Measurements from ENCODE around the gene UTS2R. TPM values are rescaled to one million over a fixed set of nuclear protein-coding genes. Genes with fewer than 3 reads are reported as not detected.
A peak's percentile ranks its signal among the peaks of the same experiment; 100 is the strongest.

Gene UTS2R
- total RNA-seq, 1 donor from 2014 or later, result not detected

DNA sequence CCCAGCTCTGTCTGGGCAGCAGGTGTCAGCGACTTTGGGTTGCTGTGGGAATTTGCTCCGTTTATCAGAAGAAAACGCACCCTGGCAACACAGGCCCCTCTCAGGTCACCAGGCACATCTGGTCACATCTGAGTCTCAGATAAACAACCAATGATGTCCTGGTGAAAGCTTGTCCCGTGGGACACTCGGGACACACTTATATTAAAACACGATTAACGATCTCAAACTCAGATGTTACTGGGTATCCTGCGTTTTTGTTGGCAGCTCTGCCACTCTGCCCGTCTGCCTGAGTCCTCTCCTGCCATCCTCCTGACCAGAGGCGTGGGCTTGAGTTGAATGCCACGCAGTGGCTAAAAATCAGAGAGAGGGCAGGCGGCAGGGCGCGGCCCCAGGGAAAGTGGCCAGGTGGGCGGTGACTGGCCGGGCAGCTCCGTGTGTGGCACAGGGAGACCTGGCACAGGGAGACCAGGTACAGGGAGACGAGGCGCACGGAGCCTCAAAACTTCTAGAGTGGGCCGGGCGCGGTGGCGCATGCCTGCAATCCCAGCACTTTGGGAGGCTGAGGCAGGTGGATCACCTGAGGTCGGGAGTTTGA is 40.1 kb upstream of the UTS2R start:
- Histone ChIP-seq H3K4me3 (no peak overlapping the region), H3K4me2 (no peak overlapping the region), H3K4me1 (peaks cover 46% of the 10 kb centered on the region), H3K27me3 (peaks cover 87% of the 10 kb centered on the region), H2AFZ (replicated peaks) (no peak overlapping the region), H3K79me2 (ENCODE audit: low read depth) (no peaks in the 10 kb centered on the region), H3K36me3 (no peaks in the 10 kb centered on the region), H4K20me1 (ENCODE audit: low read depth) (peaks cover 13% of the 10 kb centered on the region), H3K27ac (no peak overlapping the region), H3K9ac (no peak overlapping the region), H3K9me3 (ENCODE audit: low read depth) (no peaks in the 10 kb centered on the region), H3F3A (ENCODE audit: low read depth) (peaks cover 21% of the 10 kb centered on the region)
- H3K27me3 Mint-ChIP-seq (ENCODE audit: insufficient read depth, low read depth), result peaks cover 31% of the 10 kb centered on the region
- no peak overlapping the region for H3K4me3 Mint-ChIP-seq
- no peaks in the 10 kb centered on the region for H3K36me3 Mint-ChIP-seq
- no peak overlapping the region for H3K27ac Mint-ChIP-seq
- H3K4me1 Mint-ChIP-seq, result peaks cover 35% of the 10 kb centered on the region
- DNase-seq (ENCODE audit: low spot score), result no peak
- TF ChIP-seq, protein P1, sequence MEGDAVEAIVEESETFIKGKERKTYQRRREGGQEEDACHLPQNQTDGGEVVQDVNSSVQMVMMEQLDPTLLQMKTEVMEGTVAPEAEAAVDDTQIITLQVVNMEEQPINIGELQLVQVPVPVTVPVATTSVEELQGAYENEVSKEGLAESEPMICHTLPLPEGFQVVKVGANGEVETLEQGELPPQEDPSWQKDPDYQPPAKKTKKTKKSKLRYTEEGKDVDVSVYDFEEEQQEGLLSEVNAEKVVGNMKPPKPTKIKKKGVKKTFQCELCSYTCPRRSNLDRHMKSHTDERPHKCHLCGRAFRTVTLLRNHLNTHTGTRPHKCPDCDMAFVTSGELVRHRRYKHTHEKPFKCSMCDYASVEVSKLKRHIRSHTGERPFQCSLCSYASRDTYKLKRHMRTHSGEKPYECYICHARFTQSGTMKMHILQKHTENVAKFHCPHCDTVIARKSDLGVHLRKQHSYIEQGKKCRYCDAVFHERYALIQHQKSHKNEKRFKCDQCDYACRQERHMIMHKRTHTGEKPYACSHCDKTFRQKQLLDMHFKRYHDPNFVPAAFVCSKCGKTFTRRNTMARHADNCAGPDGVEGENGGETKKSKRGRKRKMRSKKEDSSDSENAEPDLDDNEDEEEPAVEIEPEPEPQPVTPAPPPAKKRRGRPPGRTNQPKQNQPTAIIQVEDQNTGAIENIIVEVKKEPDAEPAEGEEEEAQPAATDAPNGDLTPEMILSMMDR (IDR thresholded peaks at IDR 0.05), result no peak
- TF ChIP-seq EZH2phosphoT487 (IDR thresholded peaks at IDR 0.05), result no peak
- TF ChIP-seq EZH2 (IDR thresholded peaks at IDR 0.05), result no peak
- H3K9me3 Mint-ChIP-seq, result no peaks in the 10 kb centered on the region

DNA sequence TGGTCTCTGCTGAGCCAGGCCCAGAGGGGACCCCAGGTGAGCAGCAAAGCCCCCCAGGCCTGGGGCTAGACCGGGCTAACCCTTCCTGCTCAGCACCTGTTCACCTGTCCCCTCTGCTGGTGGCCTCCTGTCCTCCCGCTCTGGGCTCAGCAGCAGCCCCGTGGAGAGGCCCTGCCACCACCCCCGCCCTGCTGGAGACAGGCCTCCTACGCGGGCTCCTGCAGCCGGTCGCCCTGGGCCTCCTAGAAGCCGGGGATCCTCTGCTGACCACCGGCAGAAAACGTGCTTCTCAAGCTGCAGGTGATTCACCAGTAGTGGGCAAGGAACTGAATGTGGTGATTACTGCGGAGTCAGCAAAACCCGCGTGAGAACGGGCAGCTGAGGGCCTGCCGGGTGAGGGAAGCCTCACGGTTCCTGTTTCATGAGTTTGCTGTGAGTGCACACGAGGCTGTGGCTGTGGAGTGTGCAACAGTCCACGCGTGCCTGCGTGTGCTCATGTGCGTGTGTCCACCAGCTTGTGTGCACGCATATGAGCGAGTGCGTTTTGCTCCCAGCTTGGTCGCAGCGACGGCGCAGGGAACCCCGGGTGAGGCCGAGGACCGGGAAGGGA is 38.8 kb upstream of the UTS2R start:
- Histone ChIP-seq H3K4me3 (peak overlapping the region; percentile 33), H3K27ac (no peak overlapping the region), H2AFZ (replicated peaks) (peak overlapping the region; percentile 66), H3K4me2 (peak overlapping the region; percentile 82), H3F3A (ENCODE audit: low read depth) (peaks cover 21% of the 10 kb centered on the region), H4K20me1 (ENCODE audit: low read depth) (peaks cover 13% of the 10 kb centered on the region), H3K27me3 (peaks cover 97% of the 10 kb centered on the region), H3K4me1 (peaks cover 42% of the 10 kb centered on the region), H3K9me3 (ENCODE audit: low read depth) (no peaks in the 10 kb centered on the region), H3K79me2 (ENCODE audit: low read depth) (no peaks in the 10 kb centered on the region), H3K36me3 (no peaks in the 10 kb centered on the region), H3K9ac (no peak overlapping the region)
- Mint-ChIP-seq H3K4me1 (peaks cover 33% of the 10 kb centered on the region), H3K4me3 (peak overlapping the region; percentile 78), H3K9me3 (no peaks in the 10 kb centered on the region), H3K36me3 (no peaks in the 10 kb centered on the region), H3K27me3 (ENCODE audit: insufficient read depth, low read depth) (peaks cover 33% of the 10 kb centered on the region), H3K27ac (no peak overlapping the region)
- no peak for DNase-seq (ENCODE audit: low spot score)
- TF ChIP-seq EZH2phosphoT487 (IDR thresholded peaks at IDR 0.05) (no peak), EZH2 (IDR thresholded peaks at IDR 0.05) (no peak)
- TF ChIP-seq, protein P1 (IDR thresholded peaks at IDR 0.05), result no peak

DNA sequence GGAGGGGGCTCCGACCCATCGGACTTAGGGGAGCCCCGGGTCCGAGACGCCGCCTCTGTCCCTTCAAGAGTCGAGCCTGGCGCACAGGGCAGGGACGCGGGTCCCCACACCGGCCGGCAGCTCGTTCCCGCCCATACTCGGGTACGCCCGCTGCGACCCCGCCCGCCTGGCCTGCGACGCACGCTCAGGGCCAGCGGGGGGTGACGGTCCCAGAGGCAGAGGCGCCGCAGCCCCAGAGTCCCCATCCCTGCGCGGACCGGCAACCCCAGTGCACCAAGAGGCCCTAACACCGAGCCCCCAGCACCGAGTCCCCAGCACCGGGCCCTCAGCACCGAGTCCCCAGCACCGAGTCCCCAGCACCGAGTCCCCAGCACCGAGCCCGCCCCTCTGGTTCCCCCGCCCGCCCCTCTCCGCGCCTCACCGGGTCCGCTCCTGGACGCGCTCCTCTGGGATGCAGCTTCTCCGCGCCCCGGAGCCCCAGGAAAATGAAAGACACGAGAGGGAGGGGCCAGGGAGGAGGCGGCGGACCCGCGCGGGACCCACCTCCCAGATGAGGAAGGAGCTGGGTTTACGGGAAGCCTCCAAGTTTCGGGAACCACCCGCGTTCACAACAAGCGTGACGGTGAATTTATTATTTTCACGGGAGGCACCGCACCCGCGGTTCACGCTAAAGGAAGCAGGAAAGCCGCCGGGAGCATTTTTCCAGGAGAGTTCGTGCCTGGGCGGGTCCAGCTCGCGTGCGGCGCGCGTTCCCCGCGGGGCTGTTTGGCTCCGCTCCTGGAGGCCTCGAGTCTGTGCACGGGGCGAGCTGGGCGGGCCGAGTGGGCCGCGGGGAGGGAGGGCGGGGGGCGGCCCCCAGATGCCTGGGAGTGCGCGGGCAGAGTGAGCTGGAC is 38.0 kb upstream of the UTS2R start, which contains the start of gene SECTM1:
Gene SECTM1, minus strand, starts transcription at position 488 of the 893 bp plus-strand sequence. CDS start 6,526 bp downstream, outside the sequence.
- Histone ChIP-seq H3K4me1 (peaks cover 36% of the 10 kb centered on the region), H3K79me2 (ENCODE audit: low read depth) (no peaks in the 10 kb centered on the region), H3K27ac (no peak within 1 kb of the TSS), H4K20me1 (ENCODE audit: low read depth) (peaks cover 13% of the 10 kb centered on the region), H3F3A (ENCODE audit: low read depth) (peaks cover 21% of the 10 kb centered on the region), H3K9ac (no peak within 1 kb of the TSS), H3K4me2 (peak within 1 kb of the TSS; percentile 82), H3K36me3 (no peaks in the 10 kb centered on the region), H2AFZ (replicated peaks) (peak within 1 kb of the TSS; percentile 66), H3K27me3 (peaks cover 99% of the 10 kb centered on the region), H3K4me3 (peak within 1 kb of the TSS; percentile 33), H3K9me3 (ENCODE audit: low read depth) (no peaks in the 10 kb centered on the region)
- no peak within 1 kb of the TSS for H3K27ac Mint-ChIP-seq
- H3K36me3 Mint-ChIP-seq, result no peaks in the 10 kb centered on the region
- H3K4me1 Mint-ChIP-seq, result peaks cover 33% of the 10 kb centered on the region
- H3K4me3 Mint-ChIP-seq, result peak within 1 kb of the TSS; percentile 78
- TF ChIP-seq, protein P1 (IDR thresholded peaks at IDR 0.05), result no peak
- TF ChIP-seq EZH2 (IDR thresholded peaks at IDR 0.05) (peak; percentile 75), EZH2phosphoT487 (IDR thresholded peaks at IDR 0.05) (peak; percentile 75)
- H3K27me3 Mint-ChIP-seq (ENCODE audit: insufficient read depth, low read depth), result peaks cover 33% of the 10 kb centered on the region
- DNase-seq (ENCODE audit: low spot score), result peak; percentile 72
- H3K9me3 Mint-ChIP-seq, result no peaks in the 10 kb centered on the region
